WERI-Rb-1 (cell line): ENCODE data around the gene SLC17A9.

Experiments used
- DNase-seq: peaks from one replicate; pipeline ENCODE4 v3.0.0-alpha.2; 2020
- H3K27ac ChIP-seq: fragments of 250-450 bp; sonication (Bioruptor Pico); 2 replicates; pipeline ENCODE4 v1.5.1; 2020; ENCODE audit warnings: mild to moderate bottlenecking, moderate library complexity
- H3K27me3 ChIP-seq: fragments of 250-450 bp; sonication (Bioruptor Pico); 2 replicates; pipeline ENCODE4 v1.5.1; 2021; ENCODE audit warnings: mild to moderate bottlenecking, low read depth, moderate library complexity; ENCODE audit not compliant: insufficient read depth, severe bottlenecking
- H3K36me3 ChIP-seq: fragments of 250-450 bp; sonication (Bioruptor Pico); 2 replicates; pipeline ENCODE4 v1.5.1; 2020; ENCODE audit warnings: mild to moderate bottlenecking, moderate library complexity
- H3K4me3 ChIP-seq: 2 replicates; pipeline ENCODE4 v1.5.1; 2011; ENCODE audit warnings: low read depth, mild to moderate bottlenecking, control low read depth, low read length
- H3K9me3 ChIP-seq: fragments of 250-450 bp; sonication (Bioruptor Pico); 2 replicates; pipeline ENCODE4 v1.5.1; 2021; ENCODE audit warnings: mild to moderate bottlenecking, moderate library complexity; ENCODE audit not compliant: severe bottlenecking
- CTCF ChIP-seq: IDR thresholded peaks from 2 replicates; pipeline ENCODE4 v1.5.1; 2011; ENCODE audit warnings: low read depth, mild to moderate bottlenecking, control low read depth, inconsistent platforms, low read length

The SLC17A9 gene

DNA sequence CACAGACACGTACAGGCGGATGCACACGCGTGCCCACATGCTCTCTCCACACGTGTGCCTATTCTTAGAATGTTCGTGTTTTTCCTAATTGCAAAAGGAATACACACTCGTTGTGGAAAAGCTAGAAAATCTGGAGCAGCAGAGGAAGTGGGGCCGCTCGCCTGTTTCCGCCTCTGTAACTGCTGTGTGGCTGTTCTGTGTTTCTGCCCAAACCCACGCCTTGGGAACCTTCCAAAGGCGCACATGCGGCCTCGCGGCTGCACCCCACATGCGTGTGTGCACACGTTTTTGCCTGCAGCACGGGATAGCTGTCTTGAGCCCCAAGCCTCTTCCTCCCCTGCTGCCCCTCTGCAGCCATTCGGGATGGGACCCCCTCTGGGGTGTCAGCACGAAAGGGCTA lies 12.2 kb downstream of the SLC17A9 start:
- H3K27ac ChIP-seq = no peak overlapping the region
- H3K27me3 ChIP-seq = no peaks in the 10 kb centered on the region
- no peak overlapping the region for H3K4me3 ChIP-seq
- TF ChIP-seq CTCF = no peak
- no peaks in the 10 kb centered on the region for H3K9me3 ChIP-seq
- no peak for DNase-seq
- H3K36me3 ChIP-seq = no peaks in the 10 kb centered on the region

- H3K27ac ChIP-seq = no peak overlapping the region
- H3K9me3 ChIP-seq = no peaks in the 10 kb centered on the region
- TF ChIP-seq CTCF = peak; percentile 13; the same call in 1 of the 2 replicates
- H3K4me3 ChIP-seq = no peak overlapping the region
- no peaks in the 10 kb centered on the region for H3K36me3 ChIP-seq
- no peaks in the 10 kb centered on the region for H3K27me3 ChIP-seq
- DNase-seq = no peak
These were observed 12.9 kb downstream of the SLC17A9 start for GRCh38 chr20:62965363-62965771.

GRCh38 chr20:62966212-62967148 lies 14.0 kb downstream of the SLC17A9 start:
- no peak for DNase-seq
- no peaks in the 10 kb centered on the region for H3K36me3 ChIP-seq
- no peaks in the 10 kb centered on the region for H3K27me3 ChIP-seq
- H3K27ac ChIP-seq = no peak overlapping the region
- H3K9me3 ChIP-seq = no peaks in the 10 kb centered on the region
- H3K4me3 ChIP-seq = no peak overlapping the region
- TF ChIP-seq CTCF = no peak

GRCh38 chr20:62967149-62967501 lies 14.6 kb downstream of the SLC17A9 start:
- H3K9me3 ChIP-seq = no peaks in the 10 kb centered on the region
- no peak for TF ChIP-seq CTCF
- no peak overlapping the region for H3K4me3 ChIP-seq
- no peak overlapping the region for H3K27ac ChIP-seq
- H3K36me3 ChIP-seq = no peaks in the 10 kb centered on the region
- no peak for DNase-seq
- no peaks in the 10 kb centered on the region for H3K27me3 ChIP-seq

DNA sequence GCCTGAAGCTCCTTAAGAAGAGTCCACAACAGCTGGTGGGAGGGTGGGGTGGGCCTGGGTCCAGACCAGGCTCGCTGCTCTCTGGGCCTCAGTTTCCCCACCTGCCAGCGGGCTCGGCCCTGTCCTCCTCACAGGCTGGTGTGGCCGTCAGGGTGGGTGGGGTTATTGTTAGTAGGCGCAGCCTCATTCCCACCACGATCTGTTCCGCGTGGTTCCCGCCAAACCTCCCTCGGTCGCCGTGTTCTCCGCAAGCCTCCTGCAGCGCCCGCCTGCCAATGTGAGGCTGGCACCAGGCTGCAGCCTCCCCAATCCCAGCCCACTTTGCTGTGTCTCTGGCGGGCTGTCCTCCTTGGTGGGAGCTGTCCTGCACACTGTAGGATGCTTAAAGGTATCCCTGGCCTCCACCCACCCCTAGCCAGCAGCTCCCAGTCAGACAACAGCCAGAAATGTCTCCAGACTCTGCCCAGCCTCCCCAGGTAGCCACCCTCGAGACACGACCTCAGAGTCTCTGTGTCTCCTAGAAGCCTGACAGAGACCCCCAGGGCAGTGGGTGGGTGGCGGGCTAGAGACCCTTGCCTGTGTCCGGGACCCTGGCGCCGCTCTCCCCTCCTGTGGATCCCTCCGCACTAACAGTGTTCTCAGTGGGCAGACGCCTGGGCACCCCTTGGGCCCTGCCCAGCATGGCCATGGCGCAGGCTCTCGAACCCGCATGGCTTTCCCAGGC lies 15.3 kb downstream of the SLC17A9 start:
- Histone ChIP-seq H3K27me3 (no peaks in the 10 kb centered on the region), H3K9me3 (no peaks in the 10 kb centered on the region), H3K4me3 (no peak overlapping the region), H3K36me3 (no peaks in the 10 kb centered on the region), H3K27ac (no peak overlapping the region)
- DNase-seq = no peak
- TF ChIP-seq CTCF = no peak
